SK-N-SH (cell line): Measurements from ENCODE around the gene DUOXA2. TPM values are rescaled to one million over a fixed set of nuclear protein-coding genes. Genes with fewer than 3 reads are reported as not detected.

ENCODE experiments used
- CTCF ChIA-PET: fragments of 300-600, 350-600 bp; formaldehyde crosslinking; extraction: SDS; loops from one replicate; lab custom pipeline; 2021; lab: Yijun Ruan, JAX
- POLR2A ChIA-PET: fragments of 350-600 bp; sonication (Branson Sonifier 250); formaldehyde crosslinking; extraction: SDS; loops from one replicate; lab custom pipeline; 2020; ENCODE audit warnings: antibody characterized with exemption, inconsistent platforms; lab: Yijun Ruan, JAX
- DNase-seq: peaks from one replicate; pipeline ENCODE4 v3.0.0; 2012
- H2AFZ ChIP-seq: fragments of 200-600 bp; sonication (generic); 2 replicates; pipeline ENCODE4 v1.8.1; 2016; ENCODE audit warnings: antibody characterized with exemption, mild to moderate bottlenecking, low read depth
- H3F3A ChIP-seq: fragments of 200-600 bp; sonication (generic); replicated peaks from 2 replicates; pipeline ENCODE3; 2016; ENCODE audit warnings: antibody characterized with exemption, mild to moderate bottlenecking; ENCODE audit not compliant: insufficient read depth
- H3K27ac ChIP-seq, 2 experiments: fragments of 200-500 bp in 1 of 2; fragments of 200-600 bp in 1 of 2; sonication (Bioruptor generic) in 1 of 2; sonication (generic), shearing (Covaris generic) in 1 of 2; 2 replicates each; pipeline versions ENCODE4 v1.5.1 to v1.6.1; 2014 to 2016; ENCODE audit warnings: low read depth in 2 of 2, inconsistent platforms in 1 of 2, low read length in 1 of 2, mild to moderate bottlenecking in 1 of 2, mixed read lengths in 1 of 2
- H3K27me3 ChIP-seq: fragments of 200-600 bp; sonication (generic), shearing (Covaris generic); 2 replicates; pipeline ENCODE4 v1.6.1; 2016; ENCODE audit warnings: mixed run types; ENCODE audit not compliant: insufficient read depth
- H3K36me3 ChIP-seq, 2 experiments: fragments of 200-500 bp in 1 of 2; fragments of 200-600 bp in 1 of 2; sonication (Bioruptor generic) in 1 of 2; sonication (generic) in 1 of 2; replicated peaks in 1 of 2; 2 replicates each; pipeline versions ENCODE3 to v1.5.1; 2014 to 2016; ENCODE audit warnings: low read length in 1 of 2, mild to moderate bottlenecking in 1 of 2; ENCODE audit not compliant: insufficient read depth in 2 of 2, control insufficient read depth in 1 of 2
- H3K4me1 ChIP-seq, 2 experiments: fragments of 200-500 bp in 1 of 2; fragments of 200-600 bp in 1 of 2; sonication (Bioruptor generic) in 1 of 2; sonication (generic), shearing (Covaris generic) in 1 of 2; 2 replicates each; pipeline versions ENCODE4 v1.5.1 to v1.6.1; 2014 to 2016; ENCODE audit warnings: low read depth in 1 of 2, low read length in 1 of 2, mixed run types in 1 of 2; ENCODE audit not compliant: insufficient read depth in 2 of 2, control insufficient read depth in 1 of 2
- H3K4me2 ChIP-seq: fragments of 200-600 bp; sonication (generic), shearing (Covaris generic); 2 replicates; pipeline ENCODE4 v1.6.1; 2017; ENCODE audit warnings: mixed run types
- H3K4me3 ChIP-seq, 2 experiments: fragments of 200-500 bp in 1 of 2; fragments of 200-600 bp in 1 of 2; sonication (Bioruptor generic) in 1 of 2; sonication (generic), shearing (Covaris generic) in 1 of 2; 2 replicates each; pipeline versions ENCODE4 v1.5.1 to v1.8.1; 2014 to 2016; ENCODE audit warnings: low read depth in 2 of 2, inconsistent platforms in 1 of 2, low read length in 1 of 2, mild to moderate bottlenecking in 1 of 2, mixed read lengths in 1 of 2, moderate library complexity in 1 of 2
- H3K79me2 ChIP-seq: fragments of 200-600 bp; sonication (generic); 2 replicates; pipeline ENCODE4 v1.8.1; 2017; ENCODE audit warnings: mild to moderate bottlenecking; ENCODE audit not compliant: insufficient read depth
- H3K9ac ChIP-seq: fragments of 200-600 bp; sonication (generic); 2 replicates; pipeline ENCODE4 v1.6.1; 2017; ENCODE audit warnings: mixed run types
- H3K9me2 ChIP-seq: fragments of 200-600 bp; sonication (generic); 2 replicates; pipeline ENCODE4 v1.6.1; 2017; ENCODE audit warnings: mixed run types
- H3K9me3 ChIP-seq: fragments of 200-600 bp; sonication (generic); 2 replicates; pipeline ENCODE4 v1.6.1; 2017; ENCODE audit warnings: mixed run types, mild to moderate bottlenecking, moderate library complexity
- H4K20me1 ChIP-seq: fragments of 200-600 bp; sonication (generic); 2 replicates; pipeline ENCODE4 v1.6.1; 2017; ENCODE audit warnings: mild to moderate bottlenecking, mixed run types; ENCODE audit not compliant: insufficient read depth
- CHD2 ChIP-seq: fragments of 150-350 bp; IDR thresholded peaks from 2 replicates; pipeline ENCODE4 v1.6.1; 2018; ENCODE audit warnings: low read length; ENCODE audit not compliant: partially characterized antibody
- CTCF ChIP-seq: fragments of 200-600 bp; sonication (generic); IDR thresholded peaks from 2 replicates; pipeline ENCODE4 v1.6.1; 2017; ENCODE audit warnings: antibody characterized with exemption, mild to moderate bottlenecking, moderate library complexity
- ELF1 ChIP-seq: IDR thresholded peaks from 2 replicates; pipeline ENCODE4 v1.4.0; 2012
- EP300 ChIP-seq, 2 experiments: IDR thresholded peaks; 2 replicates each; pipeline versions ENCODE4 v1.4.0 to v1.6.1; 2012; ENCODE audit warnings: borderline replicate concordance in 1 of 2, low read depth in 1 of 2, low read length in 1 of 2
- EZH2phosphoT487 ChIP-seq: fragments of 200-600 bp; sonication (generic); IDR thresholded peaks from 2 replicates; pipeline ENCODE4 v1.6.1; 2017; ENCODE audit warnings: low read depth, mixed run types, mild to moderate bottlenecking, antibody characterized with exemption, moderate library complexity, borderline replicate concordance
- FOSL2 ChIP-seq: IDR thresholded peaks from 2 replicates; pipeline ENCODE4 v1.4.0; 2012; ENCODE audit warnings: low read depth, mild to moderate bottlenecking, moderate library complexity, borderline replicate concordance
- FOXJ3 ChIP-seq: sonication (generic); formaldehyde crosslinking; IDR thresholded peaks from 2 replicates; pipeline ENCODE4 v1.5.1; 2020; ENCODE audit warnings: mild to moderate bottlenecking, missing genetic modification reagents
- MEF2A ChIP-seq: IDR thresholded peaks from 2 replicates; pipeline ENCODE4 v1.4.0; 2012; ENCODE audit warnings: low read depth, borderline replicate concordance
- MXI1 ChIP-seq: IDR thresholded peaks from 2 replicates; pipeline ENCODE4 v1.6.1; 2012; ENCODE audit warnings: mild to moderate bottlenecking, low read depth, low read length, improper control_type of control experiment
- NFIC ChIP-seq: IDR thresholded peaks from 2 replicates; pipeline ENCODE4 v1.4.0; 2012; ENCODE audit warnings: borderline replicate concordance
- NRF1 ChIP-seq: IDR thresholded peaks from 2 replicates; pipeline ENCODE4 v1.6.1; 2012; ENCODE audit warnings: low read depth, mild to moderate bottlenecking, low read length
- PBX3 ChIP-seq: IDR thresholded peaks from 2 replicates; pipeline ENCODE4; 2012
- POLR2AphosphoS5 ChIP-seq: IDR thresholded peaks from 2 replicates; pipeline ENCODE4 v1.6.1; 2012; ENCODE audit warnings: low read depth, low read length
- RAD21 ChIP-seq: IDR thresholded peaks from 2 replicates; pipeline ENCODE4 v1.6.1; 2012; ENCODE audit warnings: mild to moderate bottlenecking, low read length
- SIN3A ChIP-seq: IDR thresholded peaks from 2 replicates; pipeline ENCODE4 v1.6.1; 2012; ENCODE audit warnings: low read depth, mild to moderate bottlenecking, low read length, moderate library complexity, borderline replicate concordance
- SMC3 ChIP-seq: IDR thresholded peaks from 2 replicates; pipeline ENCODE4 v1.6.1; 2012; ENCODE audit warnings: low read depth, low read length, improper control_type of control experiment
- TCF12 ChIP-seq: IDR thresholded peaks from 2 replicates; pipeline ENCODE4 v1.4.0; 2012
- YY1 ChIP-seq: IDR thresholded peaks from 2 replicates; pipeline ENCODE4 v1.4.0; 2012; ENCODE audit warnings: low read depth, mild to moderate bottlenecking
- WGBS: methylation state at CpG from one replicate; pipeline ENCODE4 v1.1.6; 2017; ENCODE audit warnings: low lambda C conversion rate; 5-methylcytosine and 5-hydroxymethylcytosine counted together
- polyA plus RNA-seq, 3 experiments: library from polyadenylated mRNA; depleted of rRNA; stranded (reverse); fragments of >200 nt; gene quantifications; 2 replicates each; pipeline ENCODE4 v1.2.3, GENCODE V29; 2012

DUOXA2 gene
- polyA plus RNA-seq, 1 of the 3 experiments (the other 2 are of a cell fraction): not detected

- 93% methylated on average over 4 of the region's 5 CpGs for WGBS
- Histone ChIP-seq H3K9ac (no peak overlapping the region), H3K79me2 (peaks cover 10% of the 10 kb centered on the region; the same call in 1 of the 2 replicates), H4K20me1 (no peaks in the 10 kb centered on the region), H3K36me3 (no peaks in the 10 kb centered on the region), H3K27me3 (no peaks in the 10 kb centered on the region), H3K9me2 (no peaks in the 10 kb centered on the region), H3K4me3 (no peak overlapping the region), H3K27ac (no peak overlapping the region; a peak in 1 of 4 replicates), H3K9me3 (no peaks in the 10 kb centered on the region), H3F3A (peaks cover 6% of the 10 kb centered on the region), H3K4me2 (peak overlapping the region; percentile 88; the same call in 1 of the 2 replicates), H2AFZ (no peak overlapping the region), H3K4me1 (peaks cover 16 to 54% of the 10 kb centered on the region in 2 experiments)
- ChIA-PET CTCF (interaction anchor here (1.6 to 10.7 kb wide), 4 partner anchors 19 to 292 kb away, joined by 6 to 226 read pairs (median 46); no protein-coding TSS in a partner anchor), POLR2A (interaction anchor here (0.5 to 1.7 kb wide), 3 partner anchors 19 to 36 kb away, joined by 3 to 7 read pairs (median 3); no protein-coding TSS in a partner anchor)
- no peak for TF ChIP-seq FOSL2
- no peak for TF ChIP-seq SMC3
- no peak for TF ChIP-seq FOXJ3 (CRISPR knock-in tag)
- no peak for TF ChIP-seq SIN3A
- TF ChIP-seq CTCF: no peak
- no peak for TF ChIP-seq POLR2AphosphoS5
- no peak for TF ChIP-seq TCF12
- no peak for TF ChIP-seq CHD2
- no peak for TF ChIP-seq EZH2phosphoT487
- TF ChIP-seq PBX3: no peak
- no peak for DNase-seq
Observed at GRCh38 chr15:45165536-45165935, 51.4 kb downstream of the DUOXA2 start.

GRCh38 chr15:45166834-45167630 is 52.9 kb downstream of the DUOXA2 start:
- Histone ChIP-seq H4K20me1 (no peaks in the 10 kb centered on the region), H3K27ac (peak overlapping the region; percentile 84 to 100), H3K4me3 (peak overlapping the region; percentile 54 to 72), H3K27me3 (no peaks in the 10 kb centered on the region), H3F3A (peaks cover 6% of the 10 kb centered on the region), H3K36me3 (no peaks in the 10 kb centered on the region), H2AFZ (peak overlapping the region; percentile 93), H3K4me1 (peaks cover 16 to 65% of the 10 kb centered on the region in 2 experiments), H3K9me2 (no peaks in the 10 kb centered on the region), H3K9ac (peak overlapping the region; percentile 90), H3K9me3 (no peaks in the 10 kb centered on the region), H3K4me2 (peak overlapping the region; percentile 88), H3K79me2 (peaks cover 10% of the 10 kb centered on the region; the same call in 1 of the 2 replicates)
- CTCF ChIA-PET: interaction anchor here (0.6 to 5.9 kb wide), 12 partner anchors 8 to 291 kb away, joined by 3 to 31 read pairs (median 6); partner anchors contain the start of gene SHF
- POLR2A ChIA-PET: interaction anchor here (0.9 to 5.9 kb wide), 2 partner anchors 10 to 19 kb away, joined by 3 to 97 read pairs; partner anchors contain the start of gene SHF
- WGBS: 7% methylated on average over 22 of the region's 79 CpGs
- peak; percentile 83 for DNase-seq
- TF ChIP-seq PBX3 (0 out of 2 replicates have a peak, but pooled peaks have one; percentile 22), FOSL2 (no peak), NFIC (peak; percentile 31; the same call in 1 of the 2 replicates), TCF12 (no peak), YY1 (no peak), MEF2A (no peak), RAD21 (peak; percentile 17; the same call in 1 of the 2 replicates), SIN3A (no peak), EP300 (IDR thresholded peaks at IDR 0.05; ENCODE audit: borderline replicate concordance in 1 of 2, low read depth in 1 of 2, low read length in 1 of 2) (0 out of 4 replicates have a peak, but pooled peaks have one; percentile 2 to 22), FOXJ3 (CRISPR knock-in tag) (no peak), ELF1 (no peak; the same call in 1 of the 2 replicates), MXI1 (no peak), CHD2 (no peak), CTCF (peak; percentile 62), NRF1 (no peak), POLR2AphosphoS5 (peak; percentile 27; the same call in 1 of the 2 replicates)
